ENCODE data around the gene APOL4.
"Not testable (repeated sequence)": the region's sequence is repeated elsewhere in the genome, so short reads cannot be mapped to it uniquely, and the experiment has no call there.

Gene APOL4

DNA sequence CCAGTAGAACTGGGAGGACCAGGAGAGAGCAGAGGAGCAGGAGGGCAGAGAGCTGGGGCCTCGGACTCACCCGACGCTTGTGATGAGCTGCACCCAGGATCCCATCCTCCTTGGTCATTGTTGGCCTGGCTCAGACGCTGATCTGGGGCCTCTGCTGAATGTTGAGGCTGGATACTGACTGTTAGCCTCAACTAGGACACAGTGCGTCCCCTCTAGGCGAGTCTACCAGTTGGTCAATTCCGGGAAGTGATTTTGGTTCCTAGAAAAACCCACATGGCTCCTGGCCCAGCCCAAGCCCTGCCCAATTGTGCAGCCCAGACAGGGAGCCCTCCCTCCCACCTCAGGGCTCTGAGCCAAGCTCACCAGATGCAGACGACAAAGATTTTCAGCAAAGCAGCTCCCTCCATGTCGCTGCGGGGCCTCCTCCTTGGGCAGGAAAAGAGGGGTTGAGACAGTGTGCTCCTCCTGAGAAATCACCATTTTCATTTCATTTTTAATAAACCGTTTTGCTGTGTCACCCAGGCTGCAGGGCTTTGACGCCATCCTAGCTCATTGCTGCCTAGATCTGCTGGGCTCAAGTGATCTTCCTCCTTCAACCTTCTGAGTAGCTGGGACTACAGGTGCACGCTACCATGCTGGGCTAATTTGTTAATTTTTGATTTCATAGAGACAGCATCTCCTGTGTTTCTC lies at the start of gene APOL4:
Gene APOL4 (minus strand): TSS at position 180 of the 690 bp plus-strand sequence. CDS start 75 bp downstream, at position 105.
- no peak for DNase-seq (ENCODE audit: low read depth)

GRCh38 chr22:36250292-36250960 lies 48.8 kb upstream of the APOL4 start:
- not testable (repeated sequence) for DNase-seq (ENCODE audit: low read depth)

GRCh38 chr22:36249160-36249559 lies 47.6 kb upstream of the APOL4 start:
- DNase-seq (ENCODE audit: low read depth): no peak

GRCh38 chr22:36247955-36248354 lies 46.3 kb upstream of the APOL4 start:
- DNase-seq (ENCODE audit: low read depth): no peak

GRCh38 chr22:36246718-36247117 lies 45.1 kb upstream of the APOL4 start:
- no peak for DNase-seq (ENCODE audit: low read depth)

- no peak for DNase-seq (ENCODE audit: low read depth)
These were observed 44.3 kb upstream of the APOL4 start for GRCh38 chr22:36245805-36246356.

GRCh38 chr22:36244522-36245391 lies 43.1 kb upstream of the APOL4 start:
- no peak for DNase-seq (ENCODE audit: low read depth)

- no peak for DNase-seq (ENCODE audit: low read depth)
These were observed 42.4 kb upstream of the APOL4 start for GRCh38 chr22:36243986-36244385.

DNA sequence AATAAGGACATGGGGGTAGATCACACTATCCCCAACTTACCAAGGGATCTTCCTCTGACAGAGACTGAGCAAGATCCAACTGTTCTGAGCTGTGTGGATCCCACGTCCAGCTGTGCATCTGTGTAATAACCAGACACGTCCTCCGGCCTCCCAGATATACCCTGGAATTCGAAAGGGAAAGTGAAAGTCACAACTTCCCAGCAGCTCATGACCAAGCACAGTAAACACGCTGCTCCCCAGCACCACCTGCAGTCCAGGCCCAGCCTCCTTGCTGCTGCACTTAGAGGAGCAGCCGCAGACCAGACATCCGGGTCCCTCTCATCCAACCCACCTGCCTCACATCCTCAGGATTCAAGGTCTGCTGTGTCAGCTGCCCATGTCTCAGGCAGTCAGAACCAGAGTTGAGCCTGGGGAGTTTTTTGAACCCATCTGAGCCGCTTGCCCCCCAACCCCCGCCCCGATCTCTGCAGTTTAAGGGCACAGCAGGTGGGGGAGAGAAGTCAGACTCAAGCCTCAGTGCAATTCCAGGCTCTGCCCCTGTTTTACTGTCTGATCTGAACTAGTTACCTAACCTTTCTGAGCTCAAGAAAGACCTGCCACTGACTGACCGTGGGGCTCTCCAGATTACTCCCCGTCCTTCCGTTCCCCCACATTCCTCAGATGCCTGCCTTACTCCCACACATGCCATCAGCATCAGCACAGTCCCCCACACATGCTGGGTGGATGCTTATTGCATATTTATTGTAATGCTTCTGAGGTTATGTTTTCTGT lies 38.0 kb upstream of the APOL4 start, which contains the start of gene APOL2:
Gene APOL2 (minus strand): TSS at position 127 of the 771 bp plus-strand sequence. CDS start 6,365 bp downstream, outside the sequence.
- peak; percentile 75 for DNase-seq (ENCODE audit: low read depth)

GRCh38 chr22:36239150-36239400 lies 37.5 kb upstream of the APOL4 start:
- no peak for DNase-seq (ENCODE audit: low read depth)

- no peak for DNase-seq (ENCODE audit: low read depth)
These were observed 37.0 kb upstream of the APOL4 start for GRCh38 chr22:36238373-36239149.

DNA sequence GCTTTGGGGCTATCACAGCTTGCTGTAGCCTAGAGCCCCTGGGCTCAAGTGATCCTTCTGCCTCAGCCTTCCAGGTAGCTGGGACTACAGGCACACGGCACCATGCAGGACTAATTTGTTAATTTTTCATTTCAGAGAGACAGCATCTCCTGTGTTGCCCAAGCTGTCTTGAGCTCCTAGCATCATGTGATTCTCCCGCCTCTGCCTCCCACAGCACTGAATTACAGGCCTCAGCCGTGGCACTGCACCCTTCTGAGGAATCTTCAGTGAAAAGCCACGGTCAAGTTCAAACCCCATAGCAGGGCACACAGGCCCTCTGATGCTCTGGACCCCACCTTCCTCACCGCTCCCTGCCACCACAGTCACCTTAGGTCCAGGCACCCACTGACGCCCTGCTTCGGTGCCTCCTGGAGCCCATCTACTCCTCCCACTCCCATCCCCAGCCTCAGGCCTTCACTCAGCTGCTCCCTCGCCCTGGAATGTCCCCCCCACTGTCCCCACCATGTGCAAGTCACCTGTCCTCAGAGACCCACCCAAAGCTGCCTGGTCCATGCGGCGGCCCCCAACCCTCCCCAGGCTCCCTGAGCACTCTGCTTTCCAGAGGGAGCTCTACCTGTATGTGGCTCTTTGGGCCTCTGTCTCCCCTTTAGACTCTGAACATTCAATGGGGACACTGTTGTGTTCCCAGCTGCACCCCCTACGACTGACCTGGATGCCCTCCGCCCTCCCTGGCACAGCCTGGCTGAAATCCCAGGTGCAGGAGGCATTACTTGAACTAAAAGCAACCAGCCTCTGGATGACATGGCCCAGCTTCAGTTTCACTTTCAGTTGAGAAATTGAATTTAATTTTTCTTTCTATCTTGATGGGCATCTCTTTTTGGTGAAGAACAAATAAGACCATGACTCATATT lies 36.1 kb upstream of the APOL4 start:
- DNase-seq (ENCODE audit: low read depth): no peak

GRCh38 chr22:36236388-36237319 lies 35.0 kb upstream of the APOL4 start:
- no peak for DNase-seq (ENCODE audit: low read depth)

GRCh38 chr22:36235585-36235984 lies 34.0 kb upstream of the APOL4 start:
- no peak for DNase-seq (ENCODE audit: low read depth)

- no peak for DNase-seq (ENCODE audit: low read depth)
These were observed 33.3 kb upstream of the APOL4 start for GRCh38 chr22:36234919-36235318.

DNA sequence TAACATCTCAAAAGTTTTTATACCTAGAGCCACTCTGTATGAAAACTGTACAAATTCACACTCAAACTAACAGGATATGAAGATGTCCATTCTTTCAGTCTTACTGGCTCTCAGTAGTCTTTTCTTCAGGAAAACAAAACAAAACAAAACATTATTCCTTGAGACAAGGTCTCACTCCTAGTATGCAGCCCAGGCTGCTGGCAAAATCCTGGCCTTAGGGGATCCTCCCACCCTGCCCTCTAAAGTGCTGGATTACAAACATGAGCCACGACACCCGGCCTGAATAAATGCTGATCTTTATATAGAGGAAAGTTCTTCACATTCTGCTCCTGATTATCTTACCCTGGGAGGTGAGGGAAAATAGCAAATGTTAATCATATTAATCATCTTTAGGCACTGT lies 32.6 kb upstream of the APOL4 start:
- no peak for DNase-seq (ENCODE audit: low read depth)

GRCh38 chr22:36233796-36234195 lies 32.2 kb upstream of the APOL4 start:
- no peak for DNase-seq (ENCODE audit: low read depth)

DNA sequence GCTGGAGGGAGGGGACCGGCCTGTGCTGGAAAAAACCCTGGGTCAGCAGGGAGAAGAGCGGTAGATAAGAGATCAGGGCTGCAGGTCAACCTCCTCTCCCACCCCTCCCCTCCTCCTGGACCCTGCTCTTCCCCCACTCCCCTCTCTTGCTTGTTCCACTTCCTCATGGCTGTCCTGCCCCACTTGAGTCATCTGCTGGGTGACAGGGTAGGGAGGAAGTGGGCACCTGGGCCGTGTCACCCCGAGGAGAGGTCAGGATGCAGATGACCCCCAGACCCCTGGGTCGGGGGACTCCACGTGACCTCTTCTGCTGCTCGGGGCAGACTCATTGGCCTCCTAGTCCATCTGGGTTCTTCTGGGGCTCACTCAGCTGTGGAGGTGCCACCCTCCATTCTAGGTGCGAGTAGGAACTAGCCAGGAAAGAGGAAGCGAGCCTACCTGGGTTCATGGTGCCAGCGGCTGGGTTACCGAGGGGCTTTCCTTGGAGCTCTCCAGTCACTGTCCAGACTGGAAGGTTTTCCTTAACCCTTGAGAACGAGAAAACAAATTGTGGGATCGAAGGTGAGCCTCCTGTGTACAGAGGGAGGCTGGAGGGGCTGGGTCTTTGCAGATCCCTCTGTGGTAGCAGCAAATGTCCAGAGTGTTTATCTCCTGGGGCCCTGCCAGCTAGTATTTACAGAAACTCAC lies 31.2 kb upstream of the APOL4 start:
- no peak for DNase-seq (ENCODE audit: low read depth)
